ENCODE data around the gene OCIAD2.
"Not testable (repeated sequence)": the region's sequence is repeated elsewhere in the genome, so short reads cannot be mapped to it uniquely, and the experiment has no call there.

Gene OCIAD2

GRCh38 chr4:48908687-48909086, 2.1 kb upstream of the OCIAD2 start:
- in situ Hi-C loops (cut with MboI; ENCODE audit: low sequenced_read_pairs): no loop called here

GRCh38 chr4:48907706-48908477, 1.3 kb upstream of the OCIAD2 start:
- in situ Hi-C loops (cut with MboI; ENCODE audit: low sequenced_read_pairs): no loop called here

GRCh38 chr4:48905363-48906015, 1.1 kb downstream of the OCIAD2 start:
- in situ Hi-C loops (cut with MboI; ENCODE audit: low sequenced_read_pairs): no loop called here

GRCh38 chr4:48904541-48905142, 1.9 kb downstream of the OCIAD2 start:
- in situ Hi-C loops (cut with MboI; ENCODE audit: low sequenced_read_pairs): no loop called here

GRCh38 chr4:48904101-48904500, 2.5 kb downstream of the OCIAD2 start:
- in situ Hi-C loops (cut with MboI; ENCODE audit: low sequenced_read_pairs): no loop called here

- in situ Hi-C loops (cut with MboI; ENCODE audit: low sequenced_read_pairs): no loop called here
Measured at GRCh38 chr4:48902266-48902665, 4.3 kb downstream of the OCIAD2 start.

- in situ Hi-C loops (cut with MboI; ENCODE audit: low sequenced_read_pairs): no loop called here
Measured at GRCh38 chr4:48901196-48901595, 5.4 kb downstream of the OCIAD2 start.

GRCh38 chr4:48899950-48900349, 6.6 kb downstream of the OCIAD2 start:
- in situ Hi-C loops (cut with MboI; ENCODE audit: low sequenced_read_pairs): no loop called here

GRCh38 chr4:48899432-48899749, 7.2 kb downstream of the OCIAD2 start:
- in situ Hi-C loops (cut with MboI; ENCODE audit: low sequenced_read_pairs): no loop called here

- in situ Hi-C loops (cut with MboI; ENCODE audit: low sequenced_read_pairs): no loop called here
Measured at GRCh38 chr4:48898733-48899431, 7.7 kb downstream of the OCIAD2 start.

- in situ Hi-C loops (cut with MboI; ENCODE audit: low sequenced_read_pairs): no loop called here
Measured at GRCh38 chr4:48896845-48897244, 9.7 kb downstream of the OCIAD2 start.

- in situ Hi-C loops (cut with MboI; ENCODE audit: low sequenced_read_pairs): no loop called here
Measured at GRCh38 chr4:48891028-48891619, 15.4 kb downstream of the OCIAD2 start.

GRCh38 chr4:48889750-48890149, 16.8 kb downstream of the OCIAD2 start:
- in situ Hi-C loops (cut with MboI; ENCODE audit: low sequenced_read_pairs): not testable (repeated sequence)

- in situ Hi-C loops (cut with MboI; ENCODE audit: low sequenced_read_pairs): not testable (repeated sequence)
Measured at GRCh38 chr4:48881646-48882045, 24.9 kb downstream of the OCIAD2 start.

GRCh38 chr4:48879561-48880442, 26.8 kb downstream of the OCIAD2 start:
- in situ Hi-C loops (cut with MboI; ENCODE audit: low sequenced_read_pairs): no loop called here

- in situ Hi-C loops (cut with MboI; ENCODE audit: low sequenced_read_pairs): no loop called here
Measured at GRCh38 chr4:48877827-48878535, 28.6 kb downstream of the OCIAD2 start.

- in situ Hi-C loops (cut with MboI; ENCODE audit: low sequenced_read_pairs): not testable (repeated sequence)
Measured at GRCh38 chr4:48864696-48865095, 41.9 kb downstream of the OCIAD2 start.

- in situ Hi-C loops (cut with MboI; ENCODE audit: low sequenced_read_pairs): no loop called here
Measured at GRCh38 chr4:48863728-48864127, 42.8 kb downstream of the OCIAD2 start.

GRCh38 chr4:48862661-48863060, 43.9 kb downstream of the OCIAD2 start:
- in situ Hi-C loops (cut with MboI; ENCODE audit: low sequenced_read_pairs): no loop called here

GRCh38 chr4:48862038-48862437, 44.5 kb downstream of the OCIAD2 start:
- in situ Hi-C loops (cut with MboI; ENCODE audit: low sequenced_read_pairs): no loop called here
